OCI-M1 (cell line): ENCODE data around the gene ROBO4.
A peak's percentile ranks its signal among the peaks of the same experiment; 100 is the strongest.

Source experiments
- DNase-seq: peaks from one replicate; lab custom pipeline; 2025; lab: John Stamatoyannopoulos, UW

ROBO4 gene

GRCh38 chr11:124889191-124890091 lies 8.2 kb downstream of the ROBO4 start:
- no peak for DNase-seq

GRCh38 chr11:124887667-124888013 lies 10.0 kb downstream of the ROBO4 start:
- DNase-seq: no peak

GRCh38 chr11:124886978-124887666 lies 10.5 kb downstream of the ROBO4 start:
- DNase-seq: no peak

- DNase-seq: no peak
These were observed 11.2 kb downstream of the ROBO4 start for GRCh38 chr11:124886476-124886875.

GRCh38 chr11:124884869-124885479 lies 12.7 kb downstream of the ROBO4 start:
- peak; percentile 14 for DNase-seq

GRCh38 chr11:124884340-124884739 lies 13.3 kb downstream of the ROBO4 start:
- DNase-seq: no peak

GRCh38 chr11:124882339-124883071 lies 15.2 kb downstream of the ROBO4 start:
- DNase-seq: peak; percentile 34

- no peak for DNase-seq
These were observed 16.7 kb downstream of the ROBO4 start for GRCh38 chr11:124880958-124881357.

GRCh38 chr11:124880290-124880611 lies 17.4 kb downstream of the ROBO4 start:
- no peak for DNase-seq

GRCh38 chr11:124879493-124880289 lies 18.0 kb downstream of the ROBO4 start:
- no peak for DNase-seq

GRCh38 chr11:124878759-124879492 lies 18.7 kb downstream of the ROBO4 start:
- no peak for DNase-seq

GRCh38 chr11:124877910-124878758 lies 19.5 kb downstream of the ROBO4 start:
- DNase-seq: no peak

GRCh38 chr11:124877631-124877909 lies 20.1 kb downstream of the ROBO4 start:
- no peak for DNase-seq

GRCh38 chr11:124876818-124877630 lies 20.6 kb downstream of the ROBO4 start:
- no peak for DNase-seq

- peak; percentile 97 for DNase-seq
These were observed 21.5 kb downstream of the ROBO4 start for GRCh38 chr11:124875943-124876817.

- no peak for DNase-seq
These were observed 22.3 kb downstream of the ROBO4 start for GRCh38 chr11:124875401-124875800.

- no peak for DNase-seq
These were observed 23.0 kb downstream of the ROBO4 start for GRCh38 chr11:124874571-124875255.

- DNase-seq: no peak
These were observed 23.7 kb downstream of the ROBO4 start for GRCh38 chr11:124873951-124874350.
